Subcutaneous adipose tissue (tissue), 4 donors: ENCODE results near the gene UNC93B1. TPM values are rescaled to one million over a fixed set of nuclear protein-coding genes. Genes with fewer than 3 reads are reported as not detected.

Experiments
- total RNA-seq, 4 donors: library from RNA; depleted of rRNA; stranded (reverse); fragments of >200 nt; gene quantifications; one replicate each; pipeline ENCODE4 v1.1.0, GENCODE V29; 2016
- TF ChIP-seq, protein P1 (sequence below): fragments of 450-650 bp; IDR thresholded peaks from one replicate; pipeline ENCODE4 v1.5.1; 2016; ENCODE audit warnings: low read depth, mild to moderate bottlenecking, control low read depth, antibody characterized with exemption, moderate library complexity

UNC93B1 gene
- total RNA-seq, 4 donors from 2014 or later: 30.7 to 94.0 (median 47.4) TPM

DNA sequence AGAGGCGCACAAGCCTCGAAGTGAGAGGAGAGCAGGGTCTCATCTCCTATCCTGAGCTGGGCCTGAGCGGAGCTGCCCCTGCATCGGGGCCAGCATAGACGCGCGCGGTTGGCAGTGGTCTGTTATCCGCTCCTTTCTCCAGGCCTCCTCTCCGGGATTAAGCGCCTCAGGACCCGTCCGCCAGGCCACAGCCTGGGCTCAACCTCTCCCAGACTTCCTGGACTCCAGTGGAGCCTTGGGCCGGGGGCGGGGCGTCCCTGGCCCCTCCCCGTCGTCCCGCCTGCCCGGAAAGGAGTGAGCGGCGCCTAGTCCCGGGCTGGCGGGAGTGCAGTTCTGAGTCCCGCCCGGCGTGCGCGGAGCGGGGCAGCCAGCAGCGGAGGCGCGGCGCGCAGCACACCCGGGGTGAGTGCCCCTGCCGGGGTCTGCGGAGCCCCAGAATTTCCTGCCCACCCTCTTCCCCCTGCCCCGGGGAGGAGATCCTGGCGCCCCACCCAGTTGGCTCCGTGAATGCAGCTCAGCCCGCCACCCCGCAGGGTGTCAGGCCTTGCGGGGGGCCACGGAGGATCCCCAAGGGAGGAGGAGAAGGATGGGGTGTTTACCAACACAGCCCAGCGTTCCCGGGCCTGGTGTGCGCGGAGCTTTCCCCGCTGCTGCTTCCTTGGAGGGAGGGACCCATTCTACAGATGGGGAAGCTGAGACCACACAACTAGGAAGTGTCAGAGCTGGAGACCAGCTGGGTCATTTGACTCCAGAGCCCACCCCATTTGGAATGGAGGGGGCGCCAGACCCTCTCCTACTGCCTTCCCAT is 35.0 kb upstream of the UNC93B1 start, which contains the start of gene TCIRG1:
TCIRG1 (plus strand) TSS at position 308 of the 808 bp plus-strand sequence. CDS start 2,247 bp downstream, outside the sequence.
- TF ChIP-seq, protein P1, sequence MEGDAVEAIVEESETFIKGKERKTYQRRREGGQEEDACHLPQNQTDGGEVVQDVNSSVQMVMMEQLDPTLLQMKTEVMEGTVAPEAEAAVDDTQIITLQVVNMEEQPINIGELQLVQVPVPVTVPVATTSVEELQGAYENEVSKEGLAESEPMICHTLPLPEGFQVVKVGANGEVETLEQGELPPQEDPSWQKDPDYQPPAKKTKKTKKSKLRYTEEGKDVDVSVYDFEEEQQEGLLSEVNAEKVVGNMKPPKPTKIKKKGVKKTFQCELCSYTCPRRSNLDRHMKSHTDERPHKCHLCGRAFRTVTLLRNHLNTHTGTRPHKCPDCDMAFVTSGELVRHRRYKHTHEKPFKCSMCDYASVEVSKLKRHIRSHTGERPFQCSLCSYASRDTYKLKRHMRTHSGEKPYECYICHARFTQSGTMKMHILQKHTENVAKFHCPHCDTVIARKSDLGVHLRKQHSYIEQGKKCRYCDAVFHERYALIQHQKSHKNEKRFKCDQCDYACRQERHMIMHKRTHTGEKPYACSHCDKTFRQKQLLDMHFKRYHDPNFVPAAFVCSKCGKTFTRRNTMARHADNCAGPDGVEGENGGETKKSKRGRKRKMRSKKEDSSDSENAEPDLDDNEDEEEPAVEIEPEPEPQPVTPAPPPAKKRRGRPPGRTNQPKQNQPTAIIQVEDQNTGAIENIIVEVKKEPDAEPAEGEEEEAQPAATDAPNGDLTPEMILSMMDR: no peak

DNA sequence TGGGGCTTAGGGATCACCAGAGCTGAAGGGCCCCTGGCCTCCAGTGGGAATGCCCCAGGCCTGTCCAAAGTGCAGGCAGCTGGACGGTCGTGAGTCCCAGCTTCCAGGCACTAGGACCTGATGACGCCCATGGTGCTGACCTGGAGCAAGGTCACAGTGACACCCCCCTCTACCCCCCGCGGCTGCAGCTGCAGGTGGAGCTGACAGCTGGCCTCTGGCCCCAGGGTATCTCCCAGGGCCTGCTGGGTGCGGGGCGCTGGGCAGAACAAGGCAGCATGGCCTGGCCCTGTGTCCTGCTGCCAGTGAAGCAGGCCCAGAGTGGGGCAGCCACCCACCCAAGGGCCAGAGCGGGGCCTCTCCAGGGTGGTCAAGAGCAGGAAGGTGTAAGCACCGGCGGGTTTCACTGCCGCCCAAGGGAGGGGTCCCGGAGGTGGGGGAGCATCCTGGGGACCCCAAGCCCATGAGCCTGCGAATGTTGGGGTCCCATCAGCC is 34.4 kb upstream of the UNC93B1 start:
- TF ChIP-seq, protein P1: no peak

DNA sequence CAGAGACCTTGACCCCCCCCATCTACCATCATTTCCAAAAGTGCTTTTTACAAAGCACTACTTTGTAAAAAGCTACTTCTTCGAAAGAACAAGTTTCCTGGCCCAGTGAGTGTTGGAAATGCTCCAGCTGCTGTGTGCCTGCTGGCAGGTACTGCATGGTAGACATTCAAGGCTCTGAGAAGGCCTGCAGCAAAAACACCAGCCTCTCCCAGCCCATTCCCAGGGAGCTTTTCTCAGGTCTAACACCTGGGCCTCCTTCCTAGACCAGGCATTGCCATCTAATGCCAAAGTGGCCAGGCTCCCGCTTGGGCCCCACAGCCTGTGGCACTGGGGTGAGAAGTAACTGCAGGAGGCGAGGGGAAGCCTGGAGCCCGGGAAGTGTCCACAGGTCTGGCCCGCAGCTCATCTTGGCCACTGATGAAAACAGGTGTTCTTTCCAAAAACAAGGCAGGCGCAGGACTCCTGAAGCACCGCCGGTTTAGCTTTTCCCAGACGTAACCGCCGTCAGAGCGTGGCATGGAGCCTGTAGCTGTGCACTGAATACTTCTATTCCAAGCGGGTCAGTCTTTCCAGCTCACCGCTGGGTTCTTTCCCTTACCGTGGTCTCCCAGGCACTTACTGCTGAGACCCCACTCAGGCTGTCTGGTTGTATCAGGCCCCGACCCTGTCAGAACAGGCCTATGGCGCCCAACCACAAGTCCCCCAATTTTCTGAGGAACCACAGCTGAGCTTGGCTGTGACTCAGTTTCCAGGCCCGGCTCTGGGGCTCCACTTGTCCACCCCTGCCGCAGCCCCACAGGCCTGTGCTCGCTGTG is 33.7 kb upstream of the UNC93B1 start:
- TF ChIP-seq, protein P1: no peak

DNA sequence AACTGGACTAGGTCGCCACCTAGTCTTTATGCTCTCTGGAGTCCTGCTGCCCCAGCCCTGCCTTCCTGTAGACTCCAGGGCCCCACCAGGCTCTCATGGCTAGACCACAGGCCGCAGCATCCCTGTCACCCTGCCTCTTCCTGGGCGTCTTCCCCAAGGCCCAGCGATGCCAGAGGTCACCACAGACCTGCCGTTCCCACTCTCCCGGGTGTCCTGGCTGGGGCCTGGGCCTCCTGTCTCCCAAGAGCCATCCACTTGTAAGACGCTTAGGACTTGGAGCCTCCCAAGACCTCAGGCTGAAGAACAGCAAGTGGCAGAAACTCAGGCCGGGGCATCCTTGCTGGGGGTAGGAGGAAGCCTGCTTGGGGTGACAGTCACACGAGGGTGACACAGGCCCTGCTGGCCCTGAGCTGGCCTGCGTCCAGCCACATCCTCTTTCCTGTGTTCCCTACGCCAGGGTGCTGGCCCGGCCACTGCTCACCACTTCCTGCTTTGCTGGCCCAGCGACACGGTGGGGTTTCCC is 32.9 kb upstream of the UNC93B1 start:
- TF ChIP-seq, protein P1: no peak

DNA sequence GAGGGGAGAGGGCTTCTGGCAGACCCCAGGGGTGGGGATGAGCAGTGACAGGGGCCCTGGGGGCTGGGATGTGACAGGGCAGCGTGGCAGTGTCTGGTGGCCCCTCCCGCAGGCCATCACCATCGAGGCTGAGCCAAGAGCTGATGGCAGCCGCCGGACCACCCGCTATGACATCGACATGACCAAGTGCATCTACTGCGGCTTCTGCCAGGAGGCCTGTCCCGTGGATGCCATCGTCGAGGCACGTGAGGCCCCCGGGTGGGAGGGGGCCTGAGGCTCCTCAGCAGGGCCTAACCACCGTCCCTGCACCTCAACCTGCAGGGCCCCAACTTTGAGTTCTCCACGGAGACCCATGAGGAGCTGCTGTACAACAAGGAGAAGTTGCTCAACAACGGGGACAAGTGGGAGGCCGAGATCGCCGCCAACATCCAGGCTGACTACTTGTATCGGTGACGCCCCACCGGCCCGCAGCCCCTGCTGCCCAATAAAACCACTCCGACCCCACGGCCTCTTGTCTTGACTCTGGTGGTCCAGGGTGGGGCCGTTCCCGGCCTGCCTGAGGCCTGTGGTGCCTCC is 32.3 kb upstream of the UNC93B1 start:
- TF ChIP-seq, protein P1: no peak

DNA sequence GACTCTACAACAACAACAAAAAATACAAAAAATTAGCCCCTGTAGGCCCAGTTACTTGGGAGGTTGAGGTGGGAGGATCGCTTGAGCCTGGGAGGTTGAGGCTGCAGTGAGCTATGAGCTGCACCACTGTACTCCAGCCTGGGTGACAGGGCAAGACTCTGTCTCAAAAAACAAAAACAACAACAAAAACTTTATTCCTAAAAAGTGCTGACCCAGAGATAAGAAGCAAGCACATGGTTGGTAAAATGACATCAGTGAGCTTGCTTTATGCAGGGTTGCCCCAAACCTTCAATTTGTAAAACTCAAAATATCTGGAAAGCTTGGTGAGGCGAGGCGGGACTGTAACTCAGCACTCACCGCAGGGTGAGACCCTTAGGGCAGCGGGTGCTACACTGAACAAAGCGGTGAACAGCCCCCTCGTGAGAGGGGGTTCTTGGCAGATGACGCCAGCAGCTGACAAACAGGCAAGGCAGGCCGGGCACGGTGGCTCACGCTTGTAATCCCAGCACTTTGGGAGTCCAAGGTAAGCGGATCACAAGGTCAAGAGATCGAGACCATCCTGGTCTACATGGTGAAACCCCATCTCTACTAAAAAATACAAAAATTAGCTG is 31.5 kb upstream of the UNC93B1 start:
- TF ChIP-seq, protein P1: no peak
